ENCODE measurements around the gene TRANK1.
A peak's percentile ranks its signal among the peaks of the same experiment; 100 is the strongest.
"Not testable (repeated sequence)": the region's sequence is repeated elsewhere in the genome, so short reads cannot be mapped to it uniquely, and the experiment has no call there.

The TRANK1 gene

DNA sequence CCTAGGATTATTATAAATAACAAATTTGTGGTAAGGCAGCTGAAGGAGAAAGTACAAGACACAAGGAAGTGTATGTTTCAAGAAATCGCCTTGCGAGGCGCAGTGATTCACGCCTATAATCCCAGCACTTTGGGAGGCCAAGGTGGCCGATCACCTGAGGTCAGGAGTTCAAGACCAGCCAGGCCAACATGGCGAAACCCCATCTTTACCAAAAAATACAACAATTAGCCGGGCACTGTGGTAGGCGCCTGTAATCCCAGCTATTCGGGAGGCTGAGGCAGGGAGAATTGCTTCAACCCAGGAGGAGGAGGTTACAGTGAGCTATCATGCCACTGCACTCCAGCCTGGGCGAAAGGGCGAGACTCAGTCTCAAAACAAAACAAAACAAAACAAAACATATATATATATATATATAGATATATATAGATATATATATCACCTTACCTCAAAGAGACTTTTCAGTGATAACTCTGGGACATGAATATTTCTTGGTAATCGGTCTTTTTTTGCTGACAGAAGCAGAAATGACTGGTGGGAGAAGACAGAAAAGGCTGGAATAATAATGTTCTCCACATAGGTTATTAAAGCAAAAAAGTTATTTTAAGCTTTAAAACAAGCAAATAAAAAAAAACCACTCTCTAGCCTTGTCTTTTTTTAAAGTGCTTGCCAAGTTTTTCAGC is 52.3 kb downstream of the TRANK1 start:
- DNase-seq (ENCODE audit: low spot score): no peak

DNA sequence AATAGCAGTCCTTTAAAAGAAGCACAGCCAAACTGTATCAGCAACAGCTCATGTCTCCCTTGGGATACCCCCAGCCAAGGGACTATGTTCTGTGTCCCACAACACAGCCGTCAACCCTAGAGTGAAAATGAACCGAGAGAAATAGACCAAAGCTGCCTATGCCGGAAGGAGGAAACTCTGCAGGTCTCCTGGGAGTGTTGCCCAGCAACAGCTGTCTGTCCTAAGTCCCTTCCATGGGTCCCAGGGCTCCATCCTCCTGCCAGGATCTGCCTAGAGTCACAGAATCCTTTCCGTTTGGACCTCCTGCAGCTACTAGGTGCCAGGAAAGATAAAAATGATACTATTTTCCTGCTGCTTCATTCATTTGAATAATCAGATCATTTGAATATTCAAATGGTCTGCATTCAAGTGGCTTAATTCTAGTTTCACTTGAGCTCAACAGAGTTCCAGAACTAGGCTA is 53.1 kb downstream of the TRANK1 start:
- no peak for DNase-seq (ENCODE audit: low spot score)

DNA sequence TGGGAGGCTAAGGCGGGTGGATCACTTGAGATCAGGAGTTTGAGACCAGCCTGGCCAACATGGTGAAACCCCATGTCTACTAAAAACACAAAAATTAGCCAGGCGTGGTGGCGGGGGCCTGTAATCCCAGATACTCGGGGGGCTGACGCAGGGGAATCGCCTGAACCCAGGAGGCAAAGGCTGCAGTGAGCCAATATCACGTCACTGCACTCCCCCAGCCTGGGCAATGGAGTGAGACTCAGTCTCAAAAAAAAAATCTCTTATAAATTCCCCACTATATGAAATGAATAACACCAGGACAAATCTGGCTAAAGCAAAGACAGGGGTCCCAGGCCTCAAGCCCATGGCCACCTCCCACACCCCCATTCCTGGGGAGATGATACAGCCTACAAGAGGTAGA is 53.8 kb downstream of the TRANK1 start:
- DNase-seq (ENCODE audit: low spot score): not testable (repeated sequence)

DNA sequence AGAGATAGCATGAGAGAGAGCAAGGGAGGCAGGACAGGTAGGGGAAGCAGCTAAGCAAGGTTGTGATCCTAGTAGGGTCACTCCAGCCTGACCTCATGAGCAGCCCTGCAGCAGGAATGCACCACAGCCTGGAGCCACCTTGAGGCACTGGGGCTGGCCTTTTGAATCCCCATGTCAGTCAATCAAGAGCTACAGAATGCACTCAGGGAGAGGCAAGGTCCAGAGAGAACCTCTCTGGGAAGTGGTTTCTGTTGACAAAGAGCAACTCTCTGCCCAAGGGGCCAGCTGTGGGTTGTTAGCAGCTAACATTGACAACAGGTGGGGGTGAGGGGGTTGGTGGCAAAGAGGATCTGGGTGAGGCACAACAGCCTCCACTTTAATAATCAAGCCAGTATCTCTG is 54.6 kb downstream of the TRANK1 start:
- no peak for DNase-seq (ENCODE audit: low spot score)

DNA sequence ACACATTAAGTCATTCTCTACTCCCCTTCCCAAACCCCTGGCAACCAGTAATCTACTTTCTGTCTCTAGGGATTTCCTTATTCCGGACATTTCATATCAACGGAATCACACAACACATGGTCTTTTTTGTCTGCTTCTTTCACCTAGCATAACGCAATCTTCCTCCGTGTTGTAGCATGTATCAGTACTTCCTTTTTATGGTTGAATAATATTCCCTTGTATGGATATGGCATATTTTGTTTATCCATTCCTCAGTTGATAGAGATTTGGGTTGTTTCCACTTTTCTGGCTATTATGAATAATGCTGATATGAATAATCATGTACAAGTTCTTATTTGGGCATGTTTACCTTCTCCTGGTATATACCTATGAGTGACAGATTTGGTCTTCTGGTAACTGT is 63.1 kb downstream of the TRANK1 start:
- no peak for DNase-seq (ENCODE audit: low spot score)

DNA sequence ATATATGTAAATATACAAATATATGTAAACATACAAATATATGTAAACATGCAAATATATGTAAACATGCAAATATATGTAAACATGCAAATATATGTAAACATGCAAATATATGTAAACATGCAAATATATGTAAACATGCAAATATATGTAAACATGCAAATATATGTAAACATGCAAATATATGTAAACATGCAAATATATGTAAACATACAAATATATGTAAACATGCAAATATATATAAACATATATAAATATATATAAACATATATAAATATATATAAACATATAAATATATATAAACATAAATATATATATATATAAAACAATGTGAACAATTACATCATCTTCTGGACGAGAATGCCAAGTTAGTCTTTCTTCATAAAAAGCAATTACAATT is 65.0 kb downstream of the TRANK1 start:
- not testable (repeated sequence) for DNase-seq (ENCODE audit: low spot score)

DNA sequence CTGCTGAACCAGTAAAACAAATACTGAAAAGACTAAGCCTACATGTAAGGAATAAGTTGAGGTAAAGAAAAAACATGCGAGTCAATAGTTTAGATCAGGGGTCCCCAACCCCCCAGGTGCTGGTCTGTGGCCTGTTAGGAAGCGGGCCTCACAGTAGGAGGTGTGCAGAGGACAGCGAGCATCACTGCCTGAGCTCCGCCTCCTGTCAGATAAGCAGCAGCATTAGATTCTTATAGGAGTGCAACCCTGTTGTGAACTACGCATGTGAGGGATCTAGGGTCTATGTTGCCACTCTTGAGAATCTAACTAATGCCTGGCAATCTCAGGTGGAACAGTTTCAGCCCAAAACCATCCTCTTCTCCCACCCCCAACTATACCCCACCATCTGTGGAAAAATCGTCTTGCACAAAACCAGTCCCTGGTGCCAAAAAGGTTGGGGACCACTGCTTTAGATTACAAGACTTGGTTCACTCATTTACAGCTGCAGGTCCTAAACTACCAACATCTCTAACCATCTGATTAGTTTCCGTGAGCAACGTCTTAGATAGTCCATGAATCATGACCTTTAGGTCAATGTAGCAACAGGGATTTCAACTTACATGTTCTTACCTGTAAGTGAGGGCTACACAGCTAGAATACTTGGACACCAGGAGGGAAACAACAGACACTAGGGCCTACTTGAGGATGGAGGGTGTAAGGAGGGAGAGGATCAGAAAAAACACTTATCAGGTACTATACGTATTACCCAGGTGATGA is 66.7 kb downstream of the TRANK1 start:
- DNase-seq (ENCODE audit: low spot score): no peak

DNA sequence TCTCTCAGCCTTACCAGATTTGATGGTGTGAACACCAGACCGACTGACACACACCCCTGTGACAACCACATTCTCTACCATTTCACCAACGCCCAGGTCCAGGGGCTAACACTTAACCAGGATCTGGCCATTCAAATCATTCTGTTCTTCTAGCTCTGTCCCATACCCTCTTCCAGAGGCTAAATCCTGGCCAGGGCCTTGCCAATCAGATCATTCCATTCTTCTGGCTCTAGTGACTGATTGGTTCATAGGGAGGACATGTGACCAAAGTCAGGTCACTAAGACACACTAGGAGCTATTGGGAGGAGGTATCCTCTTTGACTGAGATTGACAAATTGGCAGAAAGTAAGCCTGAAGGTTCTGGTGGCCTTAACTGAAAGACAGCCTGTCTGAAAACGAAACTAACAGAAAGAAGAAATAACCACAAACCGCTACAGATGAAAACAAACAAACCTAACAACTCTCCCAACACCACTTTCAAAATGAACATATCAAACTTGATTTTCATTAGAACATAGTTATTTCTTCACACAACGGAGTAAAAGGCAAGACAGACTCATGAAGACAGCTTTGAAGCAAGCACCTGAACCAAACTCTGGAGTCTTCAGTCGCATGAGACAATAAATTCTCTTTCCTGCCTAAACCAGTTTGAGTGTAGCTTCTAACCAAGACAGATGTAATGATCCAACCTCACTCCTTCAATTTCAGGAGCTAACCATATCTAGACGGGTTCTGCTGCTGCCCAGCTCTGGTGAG is 68.5 kb downstream of the TRANK1 start:
- DNase-seq (ENCODE audit: low spot score): peak; percentile 67

DNA sequence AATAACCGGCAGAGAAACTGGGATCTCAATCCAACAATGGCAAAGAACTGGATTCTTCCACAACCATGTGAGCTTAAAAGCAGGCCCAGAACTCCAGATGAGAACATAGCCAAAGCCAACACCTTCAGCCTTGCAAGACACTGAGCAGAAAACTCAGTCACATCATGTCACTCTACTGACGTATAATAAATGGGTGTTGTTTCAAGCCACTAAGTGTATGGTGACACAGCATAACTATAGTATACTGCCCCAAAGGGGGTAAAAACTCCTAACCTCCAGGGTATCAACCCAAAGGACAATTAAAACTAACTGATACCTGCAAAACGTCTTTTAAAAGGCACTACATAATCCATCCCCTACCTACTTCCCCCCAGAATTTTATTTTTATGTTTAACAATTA is 69.5 kb downstream of the TRANK1 start:
- no peak for DNase-seq (ENCODE audit: low spot score)

DNA sequence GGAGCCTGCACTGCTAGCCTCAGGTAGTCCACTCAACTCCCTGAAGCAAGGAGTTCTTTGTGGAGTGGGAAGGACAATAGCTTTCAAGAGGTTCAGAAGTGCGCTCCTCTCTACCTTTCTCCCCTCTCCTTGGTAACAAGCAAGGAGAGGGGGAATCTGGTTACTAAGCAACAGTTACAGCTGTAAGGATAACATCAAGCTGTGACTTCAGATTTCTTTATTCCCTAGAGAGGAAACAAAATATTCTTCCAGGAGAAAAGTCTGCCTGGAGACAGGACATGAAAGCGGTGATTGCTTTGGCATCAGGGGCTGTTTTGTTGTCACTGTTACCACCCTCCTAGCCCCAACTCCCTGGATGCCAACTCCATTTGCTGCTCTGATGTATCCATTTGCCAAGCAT is 70.4 kb downstream of the TRANK1 start:
- DNase-seq (ENCODE audit: low spot score): no peak

DNA sequence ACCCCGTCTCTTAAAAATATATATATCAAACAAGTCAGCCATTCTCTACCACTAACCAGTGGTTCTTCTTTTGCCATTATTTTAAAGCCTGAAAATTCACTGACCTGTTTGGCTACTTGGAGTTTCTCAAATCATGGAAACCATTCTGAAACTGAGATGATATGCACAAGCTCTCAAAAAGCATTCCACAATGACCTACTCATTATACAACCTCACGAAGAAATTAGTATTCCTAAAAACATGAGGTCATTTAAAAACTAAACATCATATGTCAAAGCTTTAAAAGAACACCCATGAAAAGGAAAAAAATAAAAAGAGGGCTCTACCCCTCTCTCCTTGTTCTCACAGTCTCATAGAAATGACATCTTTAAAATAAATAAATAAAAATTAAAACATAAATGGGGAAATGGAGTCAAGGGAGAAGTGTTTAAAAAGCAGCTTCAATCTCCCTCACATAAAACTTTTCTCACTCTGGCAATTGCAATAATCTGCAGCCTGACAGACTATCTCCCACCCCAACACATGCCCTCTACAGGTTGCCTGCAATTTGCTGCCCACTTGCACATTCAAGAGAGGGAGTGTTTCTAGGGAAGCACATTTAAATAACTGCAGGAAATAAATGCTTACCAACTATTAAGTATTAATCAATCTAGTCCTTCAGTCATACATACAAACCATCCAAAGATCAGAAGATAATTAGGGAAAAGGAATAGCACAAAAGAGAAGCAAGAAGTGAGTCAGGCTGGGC is 73.3 kb downstream of the TRANK1 start:
- no peak for DNase-seq (ENCODE audit: low spot score)

DNA sequence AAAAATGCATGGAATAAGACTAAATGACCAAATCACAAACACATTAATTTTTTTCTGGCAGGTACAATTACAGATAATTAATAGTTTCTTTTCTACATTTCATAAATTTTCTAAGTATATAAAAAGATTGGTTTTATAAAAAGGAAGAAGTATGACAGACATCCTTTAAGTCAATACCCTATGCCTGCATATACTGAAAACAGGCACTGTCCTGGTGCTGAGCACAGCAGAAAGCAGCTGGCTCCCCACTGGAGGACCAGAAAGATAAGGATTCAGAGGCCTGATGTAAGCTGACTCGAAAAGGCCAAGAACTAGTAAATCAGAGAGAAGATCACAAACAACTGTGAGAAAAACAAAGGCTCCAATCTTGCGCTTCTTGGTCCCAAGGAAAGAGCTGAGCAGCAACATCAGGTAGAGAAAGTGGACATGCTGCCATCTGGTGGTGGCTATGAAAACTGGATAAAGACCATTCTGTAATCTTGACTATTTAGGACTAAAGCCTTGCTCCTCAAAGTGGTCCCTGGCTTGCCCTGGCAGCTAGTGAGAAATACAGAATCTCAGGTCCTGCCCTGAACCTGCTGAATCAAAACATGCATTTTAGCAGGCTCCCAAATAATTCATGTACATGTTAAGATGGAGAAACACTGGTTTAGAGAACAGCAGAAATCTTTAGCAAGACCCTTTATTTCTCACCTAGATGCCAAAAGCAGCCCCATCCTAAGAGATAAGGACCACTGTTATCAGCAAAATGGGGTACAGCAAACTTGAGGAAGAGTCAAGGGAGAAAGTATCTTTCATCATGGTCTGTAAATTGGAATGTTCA is 76.0 kb downstream of the TRANK1 start:
- peak; percentile 68 for DNase-seq (ENCODE audit: low spot score)

DNA sequence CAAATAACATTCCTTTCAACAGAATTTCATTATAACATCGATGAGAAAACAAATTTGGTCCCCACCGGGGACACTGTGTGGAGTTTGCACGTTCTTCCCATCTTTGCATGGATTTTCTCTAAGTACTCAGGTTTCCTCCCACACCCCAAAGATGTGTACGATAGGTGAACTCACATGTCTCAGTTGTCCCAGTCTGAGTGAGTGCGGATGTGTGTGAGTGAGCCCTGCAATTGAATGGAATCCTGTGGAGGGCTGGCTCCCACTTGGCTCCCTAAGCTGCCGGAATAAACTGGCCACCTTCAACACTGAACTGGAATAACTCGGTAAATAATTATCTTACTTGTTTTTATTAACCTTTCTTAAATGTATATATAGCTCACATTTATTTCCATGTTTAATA is 77.0 kb downstream of the TRANK1 start:
- DNase-seq (ENCODE audit: low spot score): no peak

DNA sequence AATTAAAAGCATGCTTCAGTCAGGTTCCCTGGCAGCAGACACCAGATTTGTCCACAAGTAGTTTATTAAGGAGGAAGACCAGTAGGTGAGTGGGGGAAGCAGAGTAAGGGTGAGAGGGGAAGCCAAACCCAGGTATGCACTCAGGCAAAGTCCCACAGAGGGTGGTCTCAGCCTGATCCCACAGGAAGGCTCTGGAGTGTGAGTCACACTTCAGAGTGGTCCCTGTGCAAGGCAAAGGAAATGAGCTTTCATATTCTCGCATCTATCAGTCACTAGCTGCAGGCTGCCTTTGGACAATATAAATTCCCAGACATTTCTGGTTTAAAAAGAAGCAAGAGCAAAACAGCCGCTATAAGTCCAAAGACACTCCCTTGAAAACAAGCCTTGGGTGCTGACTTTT is 78.5 kb downstream of the TRANK1 start:
- no peak for DNase-seq (ENCODE audit: low spot score)

DNA sequence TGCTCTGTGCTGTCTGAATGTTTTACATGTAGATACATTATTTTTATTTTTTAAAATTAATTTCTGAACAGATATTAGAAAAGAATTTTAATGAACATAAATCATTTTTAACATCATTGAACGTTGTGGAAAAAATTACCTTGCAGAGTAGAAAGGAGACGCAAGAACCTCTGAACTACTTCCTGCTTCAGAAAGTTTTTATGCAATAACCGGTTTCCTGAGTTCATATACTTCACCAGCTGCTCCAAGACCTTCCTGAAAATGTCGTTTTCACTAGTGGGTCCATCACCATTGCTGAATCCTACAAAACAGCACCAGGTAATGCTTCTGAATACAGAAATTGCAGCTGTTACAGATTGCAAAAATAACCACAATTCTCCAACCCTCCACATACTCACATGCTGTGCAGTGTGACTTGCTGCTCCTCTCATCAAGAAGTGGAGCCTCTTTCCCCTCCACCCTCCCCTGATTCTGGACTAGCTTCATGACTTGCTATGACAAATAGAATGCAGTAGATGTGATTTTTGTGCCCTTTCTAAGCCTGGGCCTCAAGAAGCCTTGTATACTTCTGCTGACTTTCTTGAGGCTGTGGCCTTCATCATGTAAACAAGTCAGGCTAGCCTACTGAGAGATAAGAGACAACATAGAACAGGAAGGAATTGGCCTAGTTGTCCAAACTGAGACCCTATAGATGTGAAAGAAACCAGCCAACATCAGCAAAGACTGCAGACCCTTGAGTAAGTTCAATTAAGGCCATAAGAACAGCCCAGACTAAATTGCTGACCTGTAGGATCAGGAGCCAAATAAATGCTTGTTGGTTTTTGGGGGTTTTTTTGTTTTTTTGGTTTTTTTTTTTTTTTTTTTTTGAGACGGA is 80.4 kb downstream of the TRANK1 start:
- no peak for DNase-seq (ENCODE audit: low spot score)

DNA sequence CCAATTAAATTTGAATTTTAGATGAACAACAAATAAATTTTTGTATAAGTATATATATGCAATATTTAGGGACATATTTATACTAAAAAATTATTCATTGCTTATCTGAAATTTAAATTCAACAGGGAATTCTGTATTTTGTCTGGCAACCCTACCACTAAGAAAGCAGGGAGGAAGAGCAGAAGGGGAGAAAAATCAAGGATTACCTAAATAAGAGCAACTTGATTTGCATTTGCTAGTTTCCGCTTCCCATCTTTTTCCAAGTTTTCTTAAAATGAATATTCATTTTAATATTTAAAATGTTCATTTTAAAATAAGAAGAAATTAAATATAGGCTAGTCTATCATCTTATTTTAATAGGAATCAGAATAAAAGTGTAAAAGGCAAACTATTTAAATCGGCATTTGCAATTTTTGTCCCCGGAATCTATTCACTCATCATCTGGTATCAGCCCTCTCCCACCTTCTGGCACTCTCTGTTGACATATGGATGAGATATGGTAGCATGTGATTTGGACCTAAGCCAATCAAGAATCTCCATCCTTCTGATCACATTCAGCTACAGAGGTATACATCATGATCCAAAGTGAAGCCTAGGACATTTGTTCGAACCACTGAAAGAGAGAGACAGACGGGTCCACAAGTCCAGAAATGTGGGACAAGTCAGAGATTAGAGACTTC is 82.6 kb downstream of the TRANK1 start:
- DNase-seq (ENCODE audit: low spot score): no peak

DNA sequence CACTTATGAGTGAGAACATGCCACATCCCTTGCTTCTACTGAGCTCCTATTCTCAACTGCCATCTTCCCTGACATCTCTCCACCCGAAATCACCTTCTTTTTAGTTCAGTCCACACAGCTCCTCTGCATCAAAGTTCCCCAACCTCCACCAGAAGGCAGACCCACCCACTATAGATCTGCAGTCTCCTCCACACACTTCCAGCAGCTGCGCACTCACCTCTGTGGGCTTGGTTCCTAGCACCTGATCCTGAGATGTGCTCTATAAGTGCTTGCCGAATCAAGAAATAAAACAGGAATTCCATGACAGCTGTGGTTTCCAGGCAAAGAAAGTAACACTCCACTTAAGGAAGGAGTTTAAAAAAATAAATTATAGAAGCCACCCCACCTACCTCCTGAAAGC is 85.4 kb downstream of the TRANK1 start:
- DNase-seq (ENCODE audit: low spot score): no peak

DNA sequence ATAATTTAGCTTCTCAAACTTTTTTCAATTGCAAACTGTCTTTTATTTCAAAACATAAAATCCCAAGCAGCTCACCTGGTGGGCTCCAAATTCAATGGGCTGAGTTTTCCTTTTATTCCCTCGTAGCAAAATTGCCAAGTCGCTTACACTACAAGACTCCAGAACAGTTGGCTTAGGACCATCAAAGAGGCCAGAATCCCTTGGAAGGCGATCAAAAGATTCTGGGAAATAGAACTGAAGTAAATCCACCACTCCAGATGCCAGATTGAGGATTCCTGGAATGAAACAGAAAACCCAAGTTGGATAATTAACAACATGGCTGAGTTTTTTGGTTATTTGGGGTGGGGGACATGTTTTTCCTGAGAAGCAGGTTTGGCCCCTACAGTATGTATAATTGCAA is 92.8 kb downstream of the TRANK1 start:
- peak; percentile 24 for DNase-seq (ENCODE audit: low spot score)

DNA sequence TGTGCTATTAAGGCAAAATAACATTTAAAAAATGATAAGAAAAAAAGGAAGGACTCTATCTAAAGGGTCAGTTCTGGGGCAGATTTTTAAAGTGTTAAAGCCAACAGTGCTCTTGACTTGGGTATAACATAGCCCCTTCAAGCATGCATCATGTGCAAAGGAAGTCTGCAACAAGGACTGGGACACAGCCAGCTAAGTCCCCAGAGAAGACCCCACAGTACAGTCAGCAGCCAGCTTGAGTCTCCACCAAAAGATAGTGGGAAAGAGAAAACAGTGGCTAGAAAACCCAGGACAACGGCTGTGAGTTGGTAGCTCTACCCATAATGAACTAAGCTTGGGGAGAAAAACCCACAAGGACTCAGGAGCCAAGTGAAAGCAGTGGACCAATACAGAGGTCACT is 94.1 kb downstream of the TRANK1 start:
- no peak for DNase-seq (ENCODE audit: low spot score)

DNA sequence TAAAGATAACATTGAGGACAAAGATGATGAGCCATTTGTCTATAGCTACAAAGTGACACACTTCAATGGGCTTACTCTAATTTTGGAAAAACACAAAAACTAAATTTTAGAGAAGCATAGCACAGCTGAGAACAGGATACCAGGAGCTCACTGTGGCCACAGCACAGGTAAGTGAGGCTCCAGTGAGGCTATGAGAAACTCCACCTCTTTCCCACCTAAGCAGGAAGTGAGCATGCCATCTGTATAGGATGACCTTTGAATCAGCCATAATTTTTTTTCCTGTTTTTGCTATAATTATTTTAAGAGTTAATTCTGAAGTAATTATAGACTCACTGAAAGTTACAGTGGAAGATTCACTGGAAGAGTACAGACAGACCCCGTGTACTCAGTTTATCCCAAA is 98.4 kb downstream of the TRANK1 start:
- no peak for DNase-seq (ENCODE audit: low spot score)

Data from pons (tissue), 1 donor.